Bronchial epithelial cell (primary cell): Measurements from ENCODE around the gene PIGW. TPM values are rescaled to one million over a fixed set of nuclear protein-coding genes. Genes with fewer than 3 reads are reported as not detected.

Source experiments
- DNase-seq: peaks from one replicate; pipeline ENCODE4 v3.0.0-alpha.2; 2010; ENCODE audit warnings: low read depth
- FAIRE-seq: peaks from 2 replicates; lab custom pipeline; 2011; peaks lifted over from hg19 to GRCh38; lab: Jason Lieb, UNC
- H3K27me3 ChIP-seq: 2 replicates; pipeline ENCODE4 v1.5.1; 2011; ENCODE audit warnings: low read length; ENCODE audit not compliant: control insufficient read depth, insufficient read depth
- H3K36me3 ChIP-seq: 2 replicates; pipeline ENCODE4 v1.5.1; 2011; ENCODE audit warnings: low read length; ENCODE audit not compliant: control insufficient read depth, insufficient read depth
- H3K4me3 ChIP-seq: 2 replicates; pipeline ENCODE4 v1.5.1; 2011; ENCODE audit warnings: mild to moderate bottlenecking, low read depth, low read length, control low read depth
- CTCF ChIP-seq: IDR thresholded peaks from 2 replicates; pipeline ENCODE4 v1.5.1; 2011; ENCODE audit warnings: mild to moderate bottlenecking, moderate library complexity, low read length, control low read depth, inconsistent platforms; ENCODE audit not compliant: insufficient read depth, severe bottlenecking
- total RNA-seq: library from RNA; depleted of rRNA; stranded (reverse); fragments of >200 nt; gene quantifications from 2 replicates; pipeline ENCODE4 v1.2.1, GENCODE V29; 2014

PIGW gene
- total RNA-seq, 1 donor from 2014 or later: 9.2 TPM

GRCh38 chr17:36500745-36501225 lies 34.0 kb upstream of the PIGW start:
- no peak for DNase-seq
- peaks cover 47% of the 10 kb centered on the region for H3K36me3 ChIP-seq
- no peak for TF ChIP-seq CTCF
- H3K4me3 ChIP-seq: no peak overlapping the region
- no peak for FAIRE-seq
- H3K27me3 ChIP-seq: no peaks in the 10 kb centered on the region

GRCh38 chr17:36501351-36501750 lies 33.4 kb upstream of the PIGW start:
- no peak for TF ChIP-seq CTCF
- DNase-seq: no peak
- no peak for FAIRE-seq
- Histone ChIP-seq H3K36me3 (peaks cover 47% of the 10 kb centered on the region), H3K27me3 (no peaks in the 10 kb centered on the region), H3K4me3 (no peak overlapping the region)

GRCh38 chr17:36501963-36502362 lies 32.8 kb upstream of the PIGW start:
- Histone ChIP-seq H3K27me3 (no peaks in the 10 kb centered on the region), H3K36me3 (peaks cover 52% of the 10 kb centered on the region), H3K4me3 (no peak overlapping the region)
- TF ChIP-seq CTCF: no peak
- DNase-seq (no peak), FAIRE-seq (no peak)

- no peak for DNase-seq
- no peak for FAIRE-seq
- peaks cover 54% of the 10 kb centered on the region for H3K36me3 ChIP-seq
- H3K27me3 ChIP-seq: no peaks in the 10 kb centered on the region
- no peak for TF ChIP-seq CTCF
- H3K4me3 ChIP-seq: no peak overlapping the region
Measured at GRCh38 chr17:36503456-36504155, 31.2 kb upstream of the PIGW start.

GRCh38 chr17:36504156-36504545 lies 30.6 kb upstream of the PIGW start:
- DNase-seq: no peak
- FAIRE-seq: no peak
- Histone ChIP-seq H3K4me3 (no peak overlapping the region), H3K36me3 (peaks cover 54% of the 10 kb centered on the region), H3K27me3 (no peaks in the 10 kb centered on the region)
- TF ChIP-seq CTCF: no peak

GRCh38 chr17:36505171-36505570 lies 29.6 kb upstream of the PIGW start:
- H3K36me3 ChIP-seq: peaks cover 61% of the 10 kb centered on the region
- no peak for DNase-seq
- TF ChIP-seq CTCF: no peak
- no peak overlapping the region for H3K4me3 ChIP-seq
- no peaks in the 10 kb centered on the region for H3K27me3 ChIP-seq
- FAIRE-seq: no peak
